ENCODE data around the gene AOPEP. TPM values are rescaled to one million over a fixed set of nuclear protein-coding genes. Genes with fewer than 3 reads are reported as not detected.

Gene AOPEP
- total RNA-seq, 1 experiment from 2014 or later: 36.4 TPM

DNA sequence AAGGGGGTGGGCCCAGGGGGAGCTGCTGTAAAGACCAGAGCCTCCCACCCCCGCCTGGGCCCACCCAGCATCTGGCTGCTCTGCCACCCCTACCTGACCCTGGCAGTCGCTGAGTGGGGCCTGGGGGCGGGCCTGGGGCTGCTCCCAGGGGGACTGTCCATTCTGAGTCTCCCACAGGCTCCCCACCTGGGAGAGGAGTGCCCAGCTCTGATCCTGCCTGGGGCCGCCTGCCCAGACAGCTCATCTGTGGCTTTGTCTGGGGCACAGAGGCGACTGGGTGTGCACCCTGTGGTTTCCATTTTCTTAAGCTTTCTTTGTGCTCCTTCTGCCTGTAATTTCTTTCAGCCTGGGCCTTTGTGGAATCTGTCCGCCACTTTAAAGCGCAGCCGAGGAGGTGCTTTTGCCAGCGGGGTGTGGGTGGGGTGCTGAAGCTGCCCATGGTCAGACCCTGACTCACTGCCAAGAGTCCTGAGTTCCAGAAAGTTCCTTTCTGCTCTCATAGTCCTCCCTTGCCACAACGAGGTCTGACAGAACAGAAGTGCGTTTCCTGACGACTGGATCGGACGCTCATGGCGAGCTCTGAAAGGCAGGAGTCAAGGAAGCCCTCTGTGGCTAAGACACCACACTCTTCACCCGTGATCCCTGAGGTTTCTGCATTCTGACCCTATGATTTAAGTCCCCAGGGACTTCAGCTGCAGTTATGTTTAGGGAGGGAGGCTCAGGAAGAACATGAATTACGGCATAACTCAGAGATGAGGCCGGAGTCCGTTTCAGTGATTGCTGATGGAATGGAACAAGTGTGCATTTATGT, 366.0 kb downstream of the AOPEP start:
- TF ChIP-seq, protein P1, sequence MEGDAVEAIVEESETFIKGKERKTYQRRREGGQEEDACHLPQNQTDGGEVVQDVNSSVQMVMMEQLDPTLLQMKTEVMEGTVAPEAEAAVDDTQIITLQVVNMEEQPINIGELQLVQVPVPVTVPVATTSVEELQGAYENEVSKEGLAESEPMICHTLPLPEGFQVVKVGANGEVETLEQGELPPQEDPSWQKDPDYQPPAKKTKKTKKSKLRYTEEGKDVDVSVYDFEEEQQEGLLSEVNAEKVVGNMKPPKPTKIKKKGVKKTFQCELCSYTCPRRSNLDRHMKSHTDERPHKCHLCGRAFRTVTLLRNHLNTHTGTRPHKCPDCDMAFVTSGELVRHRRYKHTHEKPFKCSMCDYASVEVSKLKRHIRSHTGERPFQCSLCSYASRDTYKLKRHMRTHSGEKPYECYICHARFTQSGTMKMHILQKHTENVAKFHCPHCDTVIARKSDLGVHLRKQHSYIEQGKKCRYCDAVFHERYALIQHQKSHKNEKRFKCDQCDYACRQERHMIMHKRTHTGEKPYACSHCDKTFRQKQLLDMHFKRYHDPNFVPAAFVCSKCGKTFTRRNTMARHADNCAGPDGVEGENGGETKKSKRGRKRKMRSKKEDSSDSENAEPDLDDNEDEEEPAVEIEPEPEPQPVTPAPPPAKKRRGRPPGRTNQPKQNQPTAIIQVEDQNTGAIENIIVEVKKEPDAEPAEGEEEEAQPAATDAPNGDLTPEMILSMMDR (IDR thresholded peaks at IDR 0.05): no peak
- TF ChIP-seq TCF7L2 (IDR thresholded peaks at IDR 0.05; ENCODE audit: low read depth, low read length) (no peak), SIN3A (IDR thresholded peaks at IDR 0.05; ENCODE audit: borderline replicate concordance, insufficient read depth, low read depth, low read length) (no peak), POLR2AphosphoS5 (IDR thresholded peaks at IDR 0.05; ENCODE audit: low read depth, low read length) (no peak), REST (IDR thresholded peaks at IDR 0.05; ENCODE audit: insufficient read depth in 1 of 2, low read depth in 2 of 2, low read length in 1 of 2) (no peak)
- no peak overlapping the region for H3K4me3 ChIP-seq (ENCODE audit: low read depth in 2 of 2, low read length in 2 of 2)
- ChIA-PET CTCF (no interaction called here), POLR2A (no interaction called here)
- H3K9me3 ChIP-seq (ENCODE audit: control insufficient read depth, insufficient read depth, low read depth, low read length): no peaks in the 10 kb centered on the region
- ATAC-seq (peak; percentile 28; the same call in 1 of the 2 replicates), DNase-seq (ENCODE audit: low read depth, low spot score) (no peak)
- no peaks in the 10 kb centered on the region for H3K27me3 ChIP-seq (ENCODE audit: control insufficient read depth, insufficient read depth, low read length)
- BruUV-seq (replicated peaks): no TSS peak
- intact Hi-C loops (cut with micrococcal nuclease; ENCODE audit: unreplicated experiment): no loop called here
- no peaks in the 10 kb centered on the region for H3K36me3 ChIP-seq (ENCODE audit: control insufficient read depth, insufficient read depth, low read length)
- in situ Hi-C loops (cut with HindIII; ENCODE audit: low pct_unique_long_range_greater_than_20kb, low sequenced_read_pairs): no loop called here
- peaks cover 57% of the 10 kb centered on the region for H3K4me1 ChIP-seq (ENCODE audit: control insufficient read depth, insufficient read depth, low read length)
- peak overlapping the region; percentile 70 for H3K27ac ChIP-seq (ENCODE audit: low read length)

GRCh38 chr9:95093586-95093985, 367.1 kb downstream of the AOPEP start:
- Histone ChIP-seq H3K27ac (ENCODE audit: low read length) (no peak overlapping the region), H3K4me1 (ENCODE audit: control insufficient read depth, insufficient read depth, low read length) (peaks cover 54% of the 10 kb centered on the region), H3K27me3 (ENCODE audit: control insufficient read depth, insufficient read depth, low read length) (no peaks in the 10 kb centered on the region), H3K4me3 (ENCODE audit: low read depth in 2 of 2, low read length in 2 of 2) (no peak overlapping the region), H3K9me3 (ENCODE audit: control insufficient read depth, insufficient read depth, low read depth, low read length) (no peaks in the 10 kb centered on the region), H3K36me3 (ENCODE audit: control insufficient read depth, insufficient read depth, low read length) (no peaks in the 10 kb centered on the region)
- ChIA-PET CTCF (no interaction called here), POLR2A (no interaction called here)
- DNase-seq (ENCODE audit: low read depth, low spot score) (no peak), ATAC-seq (no peak)
- intact Hi-C loops (cut with micrococcal nuclease; ENCODE audit: unreplicated experiment) (no loop called here), in situ Hi-C loops (cut with HindIII; ENCODE audit: low pct_unique_long_range_greater_than_20kb, low sequenced_read_pairs) (no loop called here)
- TF ChIP-seq POLR2AphosphoS5 (IDR thresholded peaks at IDR 0.05; ENCODE audit: low read depth, low read length) (0 out of 2 replicates have a peak, but pooled peaks have one; percentile 11), TCF7L2 (IDR thresholded peaks at IDR 0.05; ENCODE audit: low read depth, low read length) (no peak)
- TF ChIP-seq, protein P1 (IDR thresholded peaks at IDR 0.05): no peak
- no TSS peak for BruUV-seq (replicated peaks)

All from Panc1 (cell line).